Activated CD8-positive, alpha-beta memory T cell treated with anti-CD3 and anti-CD28 coated beads for 4 hours (primary cell): ENCODE results near the gene TRIM2.

ENCODE experiments used
- DNase-seq, 2 donors: peaks; one replicate each; pipeline ENCODE4 v3.0.0-alpha.2; 2020; ENCODE audit warnings: low read depth in 2 of 2

TRIM2 gene

DNA sequence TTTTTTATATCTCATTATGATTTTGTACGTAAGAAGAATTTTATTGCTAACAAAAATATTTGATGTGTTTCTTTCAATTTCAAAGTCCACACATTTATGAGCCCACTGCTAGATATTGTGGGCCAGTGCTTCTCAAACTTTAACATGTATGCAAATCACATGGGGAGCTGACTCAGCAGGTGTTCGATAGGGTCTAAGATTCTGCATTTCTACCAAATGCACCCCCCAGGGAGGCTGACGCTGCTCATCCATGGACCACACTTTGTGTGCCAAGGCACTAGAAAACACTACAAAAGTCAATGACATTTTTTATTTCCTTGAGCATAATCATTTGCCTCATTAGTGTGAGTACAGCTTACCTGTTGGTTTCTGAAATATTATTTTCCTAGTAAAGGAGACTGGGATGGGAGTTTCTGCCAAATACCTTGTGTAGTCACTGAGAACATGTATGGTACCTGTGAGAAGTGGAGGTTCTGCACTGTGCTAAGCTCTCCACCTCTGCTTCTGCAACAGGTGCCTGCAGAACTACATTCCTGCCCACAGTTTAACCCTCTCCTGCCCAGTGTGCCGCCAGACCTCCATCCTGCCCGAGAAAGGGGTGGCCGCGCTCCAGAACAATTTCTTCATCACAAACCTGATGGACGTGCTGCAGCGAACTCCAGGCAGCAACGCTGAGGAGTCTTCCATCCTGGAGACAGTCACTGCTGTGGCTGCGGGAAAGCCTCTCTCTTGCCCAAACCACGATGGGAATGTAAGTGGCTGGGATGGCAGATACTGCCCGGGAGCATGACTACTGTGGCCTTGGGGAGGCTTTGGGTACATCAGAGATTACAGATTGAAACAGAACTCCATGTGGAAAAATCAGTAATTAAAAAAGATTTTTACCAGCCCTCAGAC lies 71.4 kb downstream of the TRIM2 start:
- no peak for DNase-seq

DNA sequence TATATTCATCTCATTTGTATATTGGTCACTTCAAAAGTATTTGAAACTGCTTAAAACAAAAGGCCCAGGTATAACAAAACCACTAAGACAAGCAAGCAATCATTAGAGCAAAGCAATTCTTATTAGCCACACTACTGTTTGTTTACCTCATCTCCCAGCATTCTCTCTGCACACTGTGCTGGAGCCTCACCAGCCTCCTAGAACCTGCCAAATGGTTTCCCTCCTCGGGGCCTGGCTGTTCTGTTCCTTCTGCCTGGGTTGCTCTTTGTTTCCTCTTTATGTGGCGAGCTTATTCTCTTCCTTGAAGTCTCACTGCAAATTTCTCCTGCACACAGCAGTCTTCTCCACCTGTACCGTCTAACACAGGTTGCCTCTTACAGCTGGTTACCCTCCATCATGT lies 72.7 kb downstream of the TRIM2 start:
- DNase-seq: no peak

DNA sequence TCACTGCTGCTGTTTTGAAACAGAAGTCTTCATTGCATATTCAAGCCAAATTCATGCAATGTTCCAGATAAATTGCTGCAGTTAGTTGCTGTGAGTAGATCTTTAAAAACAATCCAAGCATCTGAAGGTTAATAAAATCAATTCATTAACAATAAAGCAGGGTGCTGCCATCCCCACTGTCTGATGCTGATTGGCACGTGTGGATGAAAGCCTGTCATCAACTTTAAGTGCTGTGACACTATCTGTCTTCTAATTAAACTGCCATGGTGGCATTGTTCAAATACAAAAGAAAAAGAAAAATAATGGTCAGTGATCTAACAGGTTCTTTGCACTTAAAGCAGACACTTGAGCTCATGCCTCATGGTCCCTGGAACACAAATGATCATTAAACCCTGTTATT lies 77.2 kb downstream of the TRIM2 start:
- DNase-seq: no peak

DNA sequence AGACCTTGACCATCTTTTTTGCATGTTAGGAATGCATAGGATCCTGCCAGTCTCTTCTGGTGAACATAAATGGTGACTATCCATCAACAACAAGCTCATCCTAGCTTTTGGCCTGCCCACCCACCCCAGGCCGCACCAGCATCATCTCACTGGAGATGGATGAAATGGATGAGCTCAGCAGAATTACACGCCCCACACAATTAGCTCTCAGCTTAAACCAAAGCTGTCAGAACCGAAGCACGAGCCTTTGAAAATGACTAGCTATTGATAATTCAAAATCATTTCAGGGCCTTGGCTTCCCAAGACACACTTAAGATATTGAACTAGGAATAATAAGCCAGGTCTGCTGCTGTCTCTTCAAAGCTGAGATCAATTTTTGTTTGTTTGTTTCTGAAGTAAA lies 77.8 kb downstream of the TRIM2 start:
- no peak for DNase-seq

DNA sequence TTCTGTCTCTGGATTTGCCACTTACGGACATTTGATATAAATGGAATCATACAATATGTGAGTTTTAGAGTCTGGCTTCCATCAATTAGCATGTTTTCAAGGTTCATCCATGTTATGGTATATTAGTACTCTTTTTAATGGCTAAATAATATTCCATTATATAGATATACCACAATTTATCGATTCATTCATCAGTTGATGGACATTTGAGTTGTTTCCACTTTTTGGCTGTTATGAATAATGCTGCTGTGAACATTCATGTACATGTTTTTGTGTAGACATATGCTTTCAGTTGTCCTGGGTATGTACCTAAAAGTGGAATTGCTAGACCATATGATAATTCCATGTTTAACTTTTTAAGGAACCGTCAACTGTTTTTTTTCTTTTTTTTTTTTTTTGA lies 79.0 kb downstream of the TRIM2 start:
- DNase-seq: no peak

DNA sequence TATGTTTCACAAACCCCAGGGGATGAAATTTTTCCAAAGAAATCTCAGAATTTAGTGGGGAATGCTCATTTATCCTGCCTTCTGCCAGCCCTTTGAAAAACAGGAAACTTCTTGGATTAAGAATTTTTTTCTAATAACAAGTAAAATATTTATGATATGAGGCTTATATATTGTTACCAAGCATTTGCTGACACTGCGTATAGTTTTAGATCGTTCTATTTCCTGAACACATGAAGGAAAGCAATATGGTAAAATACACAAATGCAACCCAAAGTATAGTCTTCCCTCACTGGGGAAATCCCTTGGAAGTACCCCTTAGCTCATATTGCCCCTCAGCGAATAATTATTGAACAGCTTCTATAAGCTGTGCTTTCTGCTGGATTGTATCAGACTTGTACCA lies 85.9 kb downstream of the TRIM2 start:
- DNase-seq: no peak

DNA sequence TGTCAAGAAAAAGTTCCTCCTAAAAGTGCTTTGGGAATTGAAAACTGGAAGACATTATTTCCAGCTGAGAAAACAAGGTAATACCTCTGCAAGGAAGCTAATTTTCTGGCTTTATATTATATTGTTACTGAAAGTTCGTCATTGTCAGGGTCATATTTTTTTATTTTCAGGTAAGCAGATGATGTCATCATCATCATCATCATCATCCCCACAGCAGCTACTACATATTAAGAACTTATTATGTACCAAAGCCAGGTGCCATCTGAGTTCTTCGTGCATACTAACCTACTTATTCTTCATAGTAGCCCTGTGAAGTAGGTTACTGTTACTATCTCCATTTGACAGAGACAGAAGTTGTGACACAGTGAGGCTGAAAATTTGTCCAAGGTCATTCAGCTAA lies 87.3 kb downstream of the TRIM2 start:
- no peak for DNase-seq

DNA sequence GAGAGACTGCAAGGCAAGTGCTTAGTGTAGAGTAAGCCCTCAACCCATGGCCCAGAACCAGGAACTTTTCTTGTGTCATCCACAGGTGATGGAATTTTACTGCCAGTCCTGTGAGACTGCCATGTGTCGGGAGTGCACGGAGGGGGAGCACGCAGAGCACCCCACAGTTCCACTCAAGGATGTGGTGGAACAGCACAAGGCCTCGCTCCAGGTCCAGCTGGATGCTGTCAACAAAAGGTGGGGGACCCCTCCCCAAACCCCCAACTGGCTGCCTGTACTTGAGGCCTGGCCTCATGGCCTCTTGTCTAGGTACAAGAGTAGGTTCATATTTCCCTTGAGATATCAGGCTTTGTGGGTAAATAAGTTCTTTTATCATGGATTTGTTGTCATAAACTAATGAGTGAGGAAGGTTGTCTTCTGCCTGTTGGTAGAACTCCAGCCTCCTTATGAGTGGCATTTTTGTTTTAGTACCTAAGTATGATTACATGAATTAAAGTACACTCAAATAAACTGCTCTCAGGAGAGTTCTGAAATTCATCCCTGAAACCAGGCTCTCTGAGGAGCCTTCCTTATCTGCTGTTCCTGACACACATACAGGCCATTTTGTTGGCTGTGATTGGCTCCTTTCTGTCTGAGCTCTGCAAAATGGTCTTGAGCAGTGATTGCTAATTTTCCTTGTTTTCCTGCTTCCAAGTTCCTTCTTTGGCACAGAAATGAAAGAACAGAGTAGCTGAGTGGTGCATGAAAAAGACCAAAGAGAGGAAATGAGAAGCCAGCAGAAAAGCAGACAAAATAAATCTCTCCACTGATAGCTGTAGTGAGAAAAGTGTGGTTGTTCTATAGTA lies 88.9 kb downstream of the TRIM2 start:
- DNase-seq: no peak

DNA sequence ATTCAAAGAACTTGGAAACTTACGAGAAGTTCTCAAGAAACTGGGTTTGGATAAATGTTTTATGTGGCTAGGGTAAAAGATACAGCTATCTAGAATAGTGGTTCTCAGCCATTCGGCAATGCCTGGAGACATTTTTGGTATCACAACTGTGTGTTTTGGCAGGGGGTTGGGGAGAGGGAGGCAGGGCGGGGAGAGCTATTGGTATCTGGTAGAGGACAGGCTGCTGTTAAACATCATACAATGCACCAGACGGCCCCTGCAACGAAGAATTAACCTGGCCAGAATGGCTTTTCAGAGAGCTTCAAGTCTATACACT lies 89.5 kb downstream of the TRIM2 start:
- no peak for DNase-seq

DNA sequence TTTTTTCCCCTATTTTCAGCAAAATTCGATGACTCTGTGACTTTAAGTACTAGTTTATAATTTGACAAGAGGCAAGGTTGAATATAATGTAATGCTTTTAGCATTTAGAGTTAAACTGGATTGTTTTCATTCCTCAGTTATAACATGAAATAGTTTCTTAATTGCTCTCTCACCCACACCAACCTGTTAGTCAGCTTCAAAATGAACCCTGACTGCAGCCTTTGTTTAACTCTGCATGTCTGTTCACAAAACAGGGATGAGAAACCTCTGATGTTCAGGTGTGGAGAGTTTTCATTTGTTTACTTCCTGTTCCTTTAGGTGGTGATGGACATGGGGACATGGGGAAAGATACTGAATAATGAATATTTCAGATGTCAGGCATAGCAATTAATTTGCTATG lies 90.4 kb downstream of the TRIM2 start:
- no peak for DNase-seq

DNA sequence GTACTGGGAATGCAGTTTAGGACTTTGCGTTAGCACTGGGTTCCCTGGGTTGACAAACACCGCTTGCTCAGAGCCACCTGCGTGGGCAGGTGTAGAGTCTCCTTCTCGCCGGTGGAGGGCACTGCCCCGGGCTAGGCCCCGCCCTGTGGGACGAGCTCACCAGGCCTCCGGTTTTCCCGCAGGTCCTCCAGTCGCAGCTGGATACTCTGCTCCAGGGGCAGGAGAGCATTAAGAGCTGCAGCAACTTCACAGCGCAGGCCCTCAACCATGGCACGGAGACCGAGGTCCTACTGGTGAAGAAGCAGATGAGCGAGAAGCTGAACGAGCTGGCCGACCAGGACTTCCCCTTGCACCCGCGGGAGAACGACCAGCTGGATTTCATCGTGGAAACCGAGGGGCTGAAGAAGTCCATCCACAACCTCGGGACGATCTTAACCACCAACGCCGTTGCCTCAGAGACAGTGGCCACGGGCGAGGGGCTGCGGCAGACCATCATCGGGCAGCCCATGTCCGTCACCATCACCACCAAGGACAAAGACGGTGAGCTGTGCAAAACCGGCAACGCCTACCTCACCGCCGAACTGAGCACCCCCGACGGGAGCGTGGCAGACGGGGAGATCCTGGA lies 91.0 kb downstream of the TRIM2 start:
- no peak for DNase-seq

DNA sequence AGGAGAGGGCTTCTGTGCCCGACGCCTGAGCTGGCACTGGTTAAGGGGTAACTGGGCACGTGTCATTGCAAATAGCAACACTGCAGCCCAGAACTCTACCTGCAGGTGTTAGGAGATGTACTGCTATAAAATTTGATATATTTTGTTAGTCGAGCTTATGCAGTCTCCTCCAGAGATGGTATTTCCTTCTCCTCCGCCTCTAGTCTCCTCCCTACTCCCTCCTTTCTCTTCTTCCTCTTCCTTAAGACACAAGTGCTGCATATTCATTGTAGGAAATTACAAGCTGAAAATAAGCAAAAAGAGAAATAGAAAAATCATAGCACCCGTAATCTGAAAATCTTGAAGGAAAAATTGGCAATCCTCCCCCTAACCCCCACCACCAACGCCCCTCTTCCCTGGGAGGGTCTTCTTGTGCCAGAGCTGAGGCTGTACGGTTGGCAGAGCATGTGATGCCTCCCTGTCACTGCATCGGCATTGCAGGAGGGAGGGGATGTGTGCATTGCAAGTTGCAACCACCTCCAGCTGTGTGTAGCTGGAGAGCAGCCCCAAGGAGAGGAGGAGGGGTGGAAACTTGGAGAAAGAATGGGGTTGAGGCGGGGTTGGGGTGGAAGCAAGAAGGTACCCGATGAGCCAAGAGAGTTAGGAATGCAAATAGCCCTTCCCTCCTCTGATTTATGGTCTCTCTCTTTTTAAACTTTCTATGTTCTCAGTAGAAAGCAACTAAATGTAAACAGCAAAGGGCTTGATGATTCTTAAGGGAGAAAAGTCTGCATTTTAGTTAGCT lies 92.0 kb downstream of the TRIM2 start:
- DNase-seq: no peak

DNA sequence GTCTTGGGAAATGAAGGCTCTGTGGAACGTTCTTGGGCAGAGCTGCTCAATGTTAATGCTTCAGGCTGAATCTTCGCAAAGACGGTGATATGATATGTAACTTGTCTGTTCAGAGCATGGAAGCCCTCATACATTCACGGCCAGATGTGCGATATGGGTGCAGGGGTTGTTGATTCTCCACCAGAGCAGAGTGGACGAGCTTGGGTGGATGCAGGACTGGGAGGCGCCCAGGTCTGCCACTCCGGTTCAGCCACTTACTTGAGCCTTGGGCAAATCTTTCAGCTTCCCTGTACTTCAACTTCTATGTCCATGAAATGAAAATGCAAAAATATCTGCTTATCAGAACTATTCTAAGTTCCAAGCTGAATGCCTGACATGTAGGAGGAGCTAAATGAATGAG lies 92.9 kb downstream of the TRIM2 start:
- DNase-seq: no peak

DNA sequence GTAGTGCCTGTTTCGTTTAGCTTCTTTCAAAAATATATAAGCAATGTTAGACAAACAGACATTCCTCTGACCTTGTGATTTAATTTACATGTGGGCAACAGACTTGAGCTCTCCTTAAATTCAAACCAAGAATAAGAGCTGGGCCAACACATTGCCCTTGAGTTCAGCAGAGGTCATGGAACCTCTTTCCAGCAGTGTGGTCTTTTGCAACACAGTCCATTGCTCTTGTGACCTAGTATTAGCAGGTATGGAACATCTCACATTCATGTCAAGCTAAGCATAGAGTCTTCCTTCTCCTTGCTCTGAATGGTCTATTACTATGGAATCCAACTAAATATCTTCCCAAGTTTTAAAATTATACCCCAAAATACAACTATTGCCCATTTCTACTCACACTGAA lies 106.5 kb downstream of the TRIM2 start:
- DNase-seq: no peak

DNA sequence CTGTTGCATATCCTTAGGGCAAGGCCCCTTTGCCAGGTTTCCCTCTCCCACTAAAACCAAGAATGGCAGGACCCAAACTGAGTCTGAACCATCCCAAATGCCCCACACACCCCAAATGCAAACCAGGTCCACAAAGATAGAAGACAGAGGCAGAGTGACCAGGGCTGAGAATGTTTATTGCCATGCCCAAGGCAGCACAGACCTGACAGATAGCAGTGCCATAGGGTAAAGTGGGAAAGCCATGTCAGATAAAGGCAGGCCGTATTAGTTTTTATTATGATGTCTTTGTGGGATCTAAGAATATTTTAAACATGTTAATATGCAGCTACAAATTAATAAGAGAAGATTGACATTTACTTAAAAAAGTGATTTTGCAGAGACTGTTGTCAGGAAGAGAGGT lies 110.7 kb downstream of the TRIM2 start:
- DNase-seq: no peak

DNA sequence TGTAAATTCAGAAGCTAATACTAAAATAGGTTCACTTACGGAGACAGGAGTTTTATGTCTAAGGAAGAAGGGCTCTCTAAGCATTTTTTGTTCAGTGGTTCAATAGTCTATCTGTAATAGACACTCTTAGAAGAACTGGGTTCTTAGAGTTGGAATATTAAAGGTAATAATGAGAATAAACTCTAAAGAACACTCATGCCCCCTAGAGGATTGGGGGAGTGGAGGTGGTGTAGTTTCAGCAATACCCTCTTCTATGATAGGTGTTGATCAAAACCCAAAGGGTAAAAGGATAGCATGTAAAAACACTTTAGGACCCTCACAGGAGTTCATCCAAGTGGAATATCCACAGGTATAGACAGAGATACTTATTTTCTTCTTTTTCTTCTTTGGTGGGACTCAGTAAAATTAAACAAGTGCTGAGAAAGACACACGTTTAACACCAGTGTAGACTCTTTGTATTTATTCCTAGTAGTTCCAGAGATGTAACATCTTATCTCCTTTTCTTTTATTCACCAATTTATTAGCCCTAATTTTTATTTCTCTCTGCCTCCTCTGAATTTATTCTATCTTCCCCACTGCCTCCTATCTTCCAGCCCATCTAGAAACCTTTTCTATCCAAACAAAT lies 114.6 kb downstream of the TRIM2 start:
- no peak for DNase-seq

DNA sequence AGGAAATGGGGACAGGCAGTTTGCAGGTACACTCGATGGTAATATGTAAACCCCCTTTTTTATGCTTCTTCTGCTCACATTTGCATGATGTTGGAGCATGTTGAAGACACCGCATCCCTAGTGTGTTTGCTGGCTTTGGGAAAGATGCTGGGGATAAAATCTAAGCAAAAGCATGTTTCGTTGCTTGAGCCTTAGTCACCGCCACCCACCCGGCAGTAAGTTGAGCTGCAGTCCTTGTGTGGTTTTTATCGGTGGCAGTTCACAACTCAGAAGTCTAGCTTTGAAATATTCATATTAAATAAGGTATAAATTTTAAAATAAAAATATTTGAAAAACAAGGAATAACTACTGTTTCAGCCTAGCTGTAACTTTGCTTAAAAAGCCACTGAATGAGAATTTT lies 118.5 kb downstream of the TRIM2 start:
- DNase-seq: no peak

DNA sequence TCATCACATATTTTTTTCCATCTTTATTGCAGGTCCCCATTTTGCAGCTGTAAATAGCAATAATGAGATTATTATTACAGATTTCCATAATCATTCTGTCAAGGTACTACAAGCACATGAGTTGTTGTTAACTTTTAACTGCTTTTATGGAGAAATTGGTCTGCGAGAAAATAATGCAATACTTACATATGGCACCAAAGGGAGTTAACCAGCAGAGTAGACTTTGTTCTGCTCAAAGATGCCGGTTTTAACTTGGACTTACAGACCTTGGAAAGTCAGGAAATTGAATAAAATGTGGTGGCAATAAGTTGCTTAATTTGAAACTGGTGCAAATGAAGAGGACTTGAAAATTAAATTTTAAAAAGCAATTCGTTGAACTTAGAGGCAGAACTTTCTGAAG lies 119.8 kb downstream of the TRIM2 start:
- no peak for DNase-seq

DNA sequence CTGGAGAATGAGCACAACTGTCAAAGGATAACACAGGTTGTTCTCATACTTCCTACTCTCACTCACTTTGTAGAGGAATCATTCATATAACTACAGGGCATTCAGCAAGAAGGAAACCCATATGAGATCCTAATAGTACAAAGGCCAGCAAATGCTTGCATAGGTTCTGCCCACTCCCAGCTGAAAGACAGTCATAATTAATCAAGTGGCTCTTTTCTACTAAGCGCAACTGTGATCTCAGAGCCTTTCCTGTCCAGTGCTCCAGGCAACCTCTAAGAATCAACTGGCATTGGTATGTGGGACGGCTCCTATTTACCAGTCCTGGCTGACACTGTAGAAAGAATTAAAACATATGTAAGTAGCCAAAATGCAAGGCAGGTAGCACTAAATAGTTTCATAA lies 121.3 kb downstream of the TRIM2 start:
- no peak for DNase-seq

DNA sequence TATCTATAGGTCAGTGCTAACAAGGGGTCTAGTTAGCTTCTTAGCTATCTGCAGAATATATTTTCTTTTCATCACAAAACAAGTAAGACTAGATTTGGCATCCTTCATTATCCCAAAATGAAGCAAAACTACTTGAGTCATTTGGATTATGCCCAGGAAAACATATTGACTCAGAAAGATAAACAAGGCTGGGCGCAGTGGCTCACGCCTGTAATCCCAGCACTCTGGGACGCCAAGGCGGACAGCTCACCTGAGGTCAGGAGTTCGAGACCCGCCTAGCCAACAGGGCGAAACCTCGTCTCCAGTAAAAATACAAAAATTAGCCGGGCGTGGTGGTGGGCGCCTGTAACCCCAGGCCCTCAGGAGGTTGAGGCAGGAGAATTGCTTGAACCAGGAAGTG lies 122.3 kb downstream of the TRIM2 start:
- no peak for DNase-seq

DNA sequence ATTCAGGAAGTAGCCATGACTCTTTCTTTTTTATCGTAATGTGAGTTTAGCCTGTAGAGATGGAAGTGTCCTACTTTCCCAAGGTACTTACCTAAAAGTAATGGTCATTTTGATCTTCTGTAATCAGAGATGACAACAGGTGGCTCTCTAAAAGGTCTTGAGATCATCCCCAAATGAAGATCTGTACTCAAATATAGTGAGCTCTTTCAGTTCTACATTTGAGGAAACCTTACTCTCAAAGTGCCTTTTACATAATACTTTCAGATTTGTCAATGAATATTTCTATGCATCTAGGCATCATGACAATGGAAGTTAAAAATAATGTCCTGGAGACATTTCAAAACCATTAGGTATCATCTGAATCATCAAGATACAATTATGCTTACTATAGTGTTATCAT lies 123.0 kb downstream of the TRIM2 start:
- DNase-seq: no peak

DNA sequence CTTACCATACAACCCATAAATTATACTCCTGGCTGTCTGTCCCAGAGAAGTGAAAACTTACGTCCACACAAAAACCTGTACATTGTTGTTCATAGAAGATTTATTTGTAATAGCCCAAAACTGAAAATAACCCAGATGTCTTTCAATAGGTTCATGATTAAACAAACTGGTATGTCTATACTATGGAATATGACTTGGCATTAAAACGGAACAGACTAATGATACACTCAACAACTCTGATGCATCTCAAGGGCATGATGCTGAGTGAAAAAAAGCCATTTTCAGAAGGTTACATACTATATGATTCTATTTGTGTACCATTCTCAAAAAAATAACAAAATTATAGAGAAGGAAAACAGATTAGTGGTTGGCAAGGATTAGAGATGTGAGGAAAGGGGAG lies 128.7 kb downstream of the TRIM2 start:
- no peak for DNase-seq
